HEK293T (cell line): ENCODE results near the gene KRT34.

ENCODE experiments used
- ARNT ChIP-seq: fragments of 450-650 bp; IDR thresholded peaks from 2 replicates; pipeline ENCODE4 v1.6.1; 2017; ENCODE audit warnings: mild to moderate bottlenecking
- CTBP1 ChIP-seq: fragments of 450-650 bp; IDR thresholded peaks from 2 replicates; pipeline ENCODE4 v1.6.1; 2016; ENCODE audit warnings: borderline replicate concordance
- ELF4 ChIP-seq: fragments of 450-650 bp; IDR thresholded peaks from 2 replicates; pipeline ENCODE4 v1.6.1; 2017; ENCODE audit warnings: antibody characterized with exemption
- FOXA1 ChIP-seq: fragments of 450-650 bp; IDR thresholded peaks from 2 replicates; pipeline ENCODE4 v1.6.1; 2016; ENCODE audit warnings: mild to moderate bottlenecking
- FOXK2 ChIP-seq: fragments of 450-650 bp; IDR thresholded peaks from 2 replicates; pipeline ENCODE4 v1.6.1; 2016; ENCODE audit warnings: mild to moderate bottlenecking
- FOXM1 ChIP-seq: fragments of 450-650 bp; IDR thresholded peaks from 2 replicates; pipeline ENCODE4 v1.6.1; 2017; ENCODE audit warnings: mild to moderate bottlenecking, borderline replicate concordance
- HDGF ChIP-seq: fragments of 450-650 bp; IDR thresholded peaks from 2 replicates; pipeline ENCODE4 v1.6.1; 2017; ENCODE audit warnings: antibody characterized with exemption, borderline replicate concordance
- LEF1 ChIP-seq: fragments of 450-650 bp; IDR thresholded peaks from 2 replicates; pipeline ENCODE4 v1.6.1; 2017; ENCODE audit warnings: mild to moderate bottlenecking, borderline replicate concordance
- NFRKB ChIP-seq: fragments of 450-650 bp; IDR thresholded peaks from 2 replicates; pipeline ENCODE4 v1.6.1; 2016; ENCODE audit warnings: mild to moderate bottlenecking, moderate library complexity
- SP1 ChIP-seq: fragments of 450-650 bp; IDR thresholded peaks from 2 replicates; pipeline ENCODE4 v1.6.1; 2017
- SUZ12 ChIP-seq: fragments of 450-650 bp; IDR thresholded peaks from 2 replicates; pipeline ENCODE4 v1.6.1; 2016; ENCODE audit warnings: mild to moderate bottlenecking
- TARDBP ChIP-seq: fragments of 450-650 bp; IDR thresholded peaks from 2 replicates; pipeline ENCODE4 v1.6.1; 2016
- ZNF384 ChIP-seq: fragments of 450-650 bp; IDR thresholded peaks from 2 replicates; pipeline ENCODE4 v1.6.1; 2016
- TF ChIP-seq, protein P1 (sequence below): fragments of 450-650 bp; IDR thresholded peaks from 2 replicates; pipeline ENCODE4 v1.6.1; 2016

GRCh38 chr17:41360296-41360995 lies 21.7 kb downstream of the KRT34 start:
- TF ChIP-seq FOXK2 = no peak
- TF ChIP-seq ARNT = no peak
- no peak for TF ChIP-seq HDGF
- no peak for TF ChIP-seq ZNF384
- TF ChIP-seq FOXM1 = no peak
- TF ChIP-seq, protein P1, sequence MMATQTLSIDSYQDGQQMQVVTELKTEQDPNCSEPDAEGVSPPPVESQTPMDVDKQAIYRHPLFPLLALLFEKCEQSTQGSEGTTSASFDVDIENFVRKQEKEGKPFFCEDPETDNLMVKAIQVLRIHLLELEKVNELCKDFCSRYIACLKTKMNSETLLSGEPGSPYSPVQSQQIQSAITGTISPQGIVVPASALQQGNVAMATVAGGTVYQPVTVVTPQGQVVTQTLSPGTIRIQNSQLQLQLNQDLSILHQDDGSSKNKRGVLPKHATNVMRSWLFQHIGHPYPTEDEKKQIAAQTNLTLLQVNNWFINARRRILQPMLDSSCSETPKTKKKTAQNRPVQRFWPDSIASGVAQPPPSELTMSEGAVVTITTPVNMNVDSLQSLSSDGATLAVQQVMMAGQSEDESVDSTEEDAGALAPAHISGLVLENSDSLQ = no peak
- TF ChIP-seq FOXA1 = no peak
- TF ChIP-seq LEF1 = no peak
- no peak for TF ChIP-seq SUZ12
- TF ChIP-seq SP1 = no peak
- no peak for TF ChIP-seq ELF4
- TF ChIP-seq TARDBP = no peak
- no peak for TF ChIP-seq NFRKB
- no peak for TF ChIP-seq CTBP1
